Caco-2 (cell line): ENCODE measurements around the gene ABCC5. TPM values are rescaled to one million over a fixed set of nuclear protein-coding genes. Genes with fewer than 3 reads are reported as not detected.

Source experiments
- BruUV-seq: library from RNA; stranded (reverse); fragments of 400-500 nt; replicated peaks from 2 replicates; lab custom pipeline; 2021; lab: Mats Ljungman, UMichigan
- CTCF ChIA-PET: fragments of 300-600 bp; sonication (Branson Sonifier 250); formaldehyde crosslinking; loops from one replicate; lab custom pipeline; 2022; ENCODE audit warnings: antibody characterized with exemption; lab: Charles Lee
- POLR2A ChIA-PET: fragments of 300-600 bp; sonication (Branson Sonifier 250); formaldehyde crosslinking; loops from one replicate; lab custom pipeline; 2022; ENCODE audit warnings: antibody characterized with exemption; lab: Charles Lee
- DNase-seq, 2 experiments: peaks; one replicate each; pipeline versions ENCODE4 v3.0.0 to v3.0.0-alpha.2; 2020 to 2022
- H3K27me3 ChIP-seq: replicated peaks from 2 replicates; pipeline ENCODE4 v1.6.0; 2011; ENCODE audit warnings: low read length; ENCODE audit not compliant: control insufficient read depth, insufficient read depth
- H3K36me3 ChIP-seq: 2 replicates; pipeline ENCODE4 v1.5.1; 2011; ENCODE audit warnings: low read length; ENCODE audit not compliant: control insufficient read depth, insufficient read depth
- H3K4me1 ChIP-seq: fragments of 250-450 bp; sonication (Bioruptor Pico); 2 replicates; pipeline ENCODE4 v1.5.1; 2020; ENCODE audit warnings: mild to moderate bottlenecking
- H3K4me3 ChIP-seq: 2 replicates; pipeline ENCODE4 v1.5.1; 2011; ENCODE audit warnings: low read depth, mild to moderate bottlenecking, control low read depth, low read length
- H3K9me3 ChIP-seq: fragments of 250-450 bp; sonication (Bioruptor Pico); 2 replicates; pipeline ENCODE4 v1.5.1; 2020; ENCODE audit warnings: mild to moderate bottlenecking, moderate library complexity
- H3K27ac Mint-ChIP-seq: one replicate; pipeline ENCODE4 v1.8.0; 2022; ENCODE audit warnings: mixed read lengths; ENCODE audit not compliant: unreplicated experiment
- H3K27me3 Mint-ChIP-seq: one replicate; pipeline ENCODE4 v1.8.0; 2022; ENCODE audit warnings: mixed read lengths; ENCODE audit not compliant: insufficient read depth, unreplicated experiment
- H3K36me3 Mint-ChIP-seq: one replicate; pipeline ENCODE4 v1.8.0; 2022; ENCODE audit warnings: mild to moderate bottlenecking, mixed read lengths; ENCODE audit not compliant: insufficient read depth, unreplicated experiment
- H3K4me1 Mint-ChIP-seq: one replicate; pipeline ENCODE4 v1.8.0; 2022; ENCODE audit warnings: low read depth, mixed read lengths; ENCODE audit not compliant: unreplicated experiment
- H3K4me3 Mint-ChIP-seq: one replicate; pipeline ENCODE4 v1.8.0; 2022; ENCODE audit warnings: mild to moderate bottlenecking, moderate library complexity, mixed read lengths; ENCODE audit not compliant: unreplicated experiment
- H3K9me3 Mint-ChIP-seq: one replicate; pipeline ENCODE4 v1.8.0; 2022; ENCODE audit warnings: mixed read lengths; ENCODE audit not compliant: unreplicated experiment
- CTCF ChIP-seq, 2 experiments: fragments of 200-600 bp in 1 of 2; IDR thresholded peaks; 1 replicate in 1 of 2; 2 replicates in 1 of 2; pipeline versions ENCODE4 v1.5.1 to v1.8.0; 2011 to 2022; ENCODE audit warnings: antibody characterized with exemption in 1 of 2, control low read depth in 1 of 2, inconsistent platforms in 1 of 2, low read depth in 1 of 2, low read length in 1 of 2, mild to moderate bottlenecking in 1 of 2, moderate library complexity in 1 of 2; ENCODE audit not compliant: insufficient read depth in 1 of 2, severe bottlenecking in 1 of 2, unreplicated experiment in 1 of 2
- intact Hi-C: fragments of 100-400 bp; cut with micrococcal nuclease; formaldehyde crosslinking; loops from one replicate; pipeline ENCODE4 v1.10.0; 2022; ENCODE audit not compliant: unreplicated experiment
- total RNA-seq: library from RNA; stranded (reverse); gene quantifications from 2 replicates; pipeline ENCODE4 v1.2.3, GENCODE V29; 2022

ABCC5 gene
- total RNA-seq, 1 experiment from 2014 or later: 21.3 TPM

DNA sequence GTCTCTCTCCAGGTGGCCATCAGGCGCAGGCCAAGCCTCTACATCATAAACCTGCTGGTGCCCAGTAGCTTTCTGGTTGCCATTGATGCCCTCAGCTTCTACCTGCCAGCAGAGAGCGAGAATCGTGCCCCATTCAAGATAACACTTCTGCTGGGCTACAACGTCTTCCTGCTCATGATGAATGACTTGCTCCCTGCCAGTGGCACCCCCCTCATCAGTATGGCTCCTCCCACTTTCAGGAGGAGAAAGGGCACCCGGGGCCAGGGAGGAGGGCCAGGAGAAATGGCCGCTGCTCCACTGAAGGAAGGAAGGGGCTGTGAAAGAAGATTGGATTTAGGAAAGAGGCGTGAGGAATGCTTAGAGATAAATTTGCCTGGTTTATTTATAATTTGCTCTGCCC is 41.7 kb upstream of the ABCC5 start:
- Mint-ChIP-seq H3K36me3 (no peaks in the 10 kb centered on the region), H3K9me3 (no peaks in the 10 kb centered on the region), H3K27ac (no peak overlapping the region), H3K27me3 (no peaks in the 10 kb centered on the region), H3K4me3 (no peak overlapping the region), H3K4me1 (no peaks in the 10 kb centered on the region)
- intact Hi-C loops: no loop called here
- ChIA-PET CTCF (no interaction called here), POLR2A (no interaction called here)
- TF ChIP-seq CTCF (IDR thresholded peaks at IDR 0.05; ENCODE audit: insufficient read depth in 1 of 2, low read depth in 1 of 2, low read length in 1 of 2, severe bottlenecking in 1 of 2, unreplicated experiment in 1 of 2): no peak
- DNase-seq: no peak
- Histone ChIP-seq H3K27me3 (no peaks in the 10 kb centered on the region), H3K4me1 (no peaks in the 10 kb centered on the region), H3K4me3 (no peak overlapping the region), H3K36me3 (no peaks in the 10 kb centered on the region), H3K9me3 (no peaks in the 10 kb centered on the region)
- no TSS peak for BruUV-seq

GRCh38 chr3:184058029-184058428 is 40.3 kb upstream of the ABCC5 start:
- H3K4me1 Mint-ChIP-seq: no peaks in the 10 kb centered on the region
- CTCF ChIA-PET: interaction anchor here (0.5 kb wide), 1 partner anchor 135 kb away, joined by 5 read pairs; no protein-coding TSS in a partner anchor
- H3K27me3 Mint-ChIP-seq: no peaks in the 10 kb centered on the region

GRCh38 chr3:184052767-184053166 is 35.1 kb upstream of the ABCC5 start, which contains the start of gene HTR3C:
Gene HTR3C (plus strand): TSS chr3:184053047. CDS start chr3:184053081, 34 bp downstream.
- no peaks in the 10 kb centered on the region for H3K36me3 Mint-ChIP-seq
- Histone ChIP-seq H3K4me3 (no peak within 1 kb of the TSS), H3K9me3 (no peaks in the 10 kb centered on the region), H3K36me3 (no peaks in the 10 kb centered on the region), H3K4me1 (no peaks in the 10 kb centered on the region), H3K27me3 (no peaks in the 10 kb centered on the region)
- H3K27ac Mint-ChIP-seq: no peak within 1 kb of the TSS
- H3K4me1 Mint-ChIP-seq: no peaks in the 10 kb centered on the region
- BruUV-seq: no TSS peak
- no peaks in the 10 kb centered on the region for H3K9me3 Mint-ChIP-seq
- TF ChIP-seq CTCF (IDR thresholded peaks at IDR 0.05; ENCODE audit: insufficient read depth in 1 of 2, low read depth in 1 of 2, low read length in 1 of 2, severe bottlenecking in 1 of 2, unreplicated experiment in 1 of 2): no peak
- ChIA-PET CTCF (no interaction called here), POLR2A (no interaction called here)
- H3K27me3 Mint-ChIP-seq: peaks cover 2% of the 10 kb centered on the region
- intact Hi-C loops: no loop called here
- H3K4me3 Mint-ChIP-seq: no peak within 1 kb of the TSS
- DNase-seq: no peak

More at GRCh38 chr3:184058029-184058428, 40.3 kb upstream of the ABCC5 start:
- Mint-ChIP-seq H3K27ac (no peak overlapping the region), H3K36me3 (no peaks in the 10 kb centered on the region), H3K9me3 (no peaks in the 10 kb centered on the region), H3K4me3 (no peak overlapping the region)
- no peak overlapping the region for H3K4me3 ChIP-seq
- no TSS peak for BruUV-seq
- H3K27me3 ChIP-seq: no peaks in the 10 kb centered on the region
- intact Hi-C loops: no loop called here
- POLR2A ChIA-PET: no interaction called here
- DNase-seq: no peak
- H3K36me3 ChIP-seq: no peaks in the 10 kb centered on the region
- H3K9me3 ChIP-seq: no peaks in the 10 kb centered on the region
- TF ChIP-seq CTCF (IDR thresholded peaks at IDR 0.05; ENCODE audit: insufficient read depth in 1 of 2, low read depth in 1 of 2, low read length in 1 of 2, severe bottlenecking in 1 of 2, unreplicated experiment in 1 of 2): no peak
- H3K4me1 ChIP-seq: no peaks in the 10 kb centered on the region
